Parathyroid adenoma (tissue), 2 donors: Measurements from ENCODE around the gene ADGRG2.

Experiments used
- H2AFZ ChIP-seq: fragments of 300-600 bp; sonication (generic); one replicate; pipeline ENCODE4 v1.7.0; 2017; ENCODE audit warnings: antibody characterized with exemption, mild to moderate bottlenecking
- H3K27ac ChIP-seq: fragments of 300-600 bp; sonication (generic); one replicate; pipeline ENCODE4 v1.7.0; 2017
- H3K27me3 ChIP-seq: fragments of 300-600 bp; sonication (generic); one replicate; pipeline ENCODE4 v1.7.0; 2017; ENCODE audit warnings: low read length; ENCODE audit not compliant: control insufficient read depth, insufficient read depth
- H3K36me3 ChIP-seq: fragments of 300-600 bp; sonication (generic); one replicate; pipeline ENCODE4 v1.7.0; 2017; ENCODE audit warnings: low read length; ENCODE audit not compliant: control insufficient read depth, insufficient read depth
- H3K4me1 ChIP-seq: fragments of 300-600 bp; sonication (generic); one replicate; pipeline ENCODE4 v1.7.0; 2017; ENCODE audit warnings: control low read depth
- H3K4me2 ChIP-seq: fragments of 300-600 bp; sonication (generic); one replicate; pipeline ENCODE4 v1.7.0; 2017; ENCODE audit warnings: low read length
- H3K4me3 ChIP-seq: fragments of 300-600 bp; sonication (generic); one replicate; pipeline ENCODE4 v1.7.0; 2017; ENCODE audit warnings: low read depth, low read length
- H3K79me2 ChIP-seq: fragments of 300-600 bp; sonication (generic); one replicate; pipeline ENCODE4 v1.7.0; 2017; ENCODE audit warnings: control low read depth
- H3K9ac ChIP-seq: fragments of 300-600 bp; sonication (generic); one replicate; pipeline ENCODE4 v1.7.0; 2017; ENCODE audit warnings: mild to moderate bottlenecking
- H3K9me3 ChIP-seq: fragments of 300-600 bp; sonication (generic); one replicate; pipeline ENCODE4 v1.7.0; 2017; ENCODE audit warnings: low read length; ENCODE audit not compliant: control insufficient read depth
- CTCF ChIP-seq: fragments of 300-600 bp; sonication (generic); IDR thresholded peaks from one replicate; pipeline ENCODE4 v1.7.0; 2017; ENCODE audit warnings: antibody characterized with exemption, mild to moderate bottlenecking
- donor health status: primary hyperparathyroidism.

The ADGRG2 gene

GRCh38 chrX:19121898-19122640, at the start of gene ADGRG2:
TSS of gene ADGRG2 (minus strand) at chrX:19122468. CDS start at chrX:19068834, 53,634 bp downstream.
- peaks cover 13% of the 10 kb centered on the region for H3K4me1 ChIP-seq
- no peak within 1 kb of the TSS for H3K9ac ChIP-seq
- H3K4me3 ChIP-seq = peak within 1 kb of the TSS; percentile 52
- H2AFZ ChIP-seq = peak within 1 kb of the TSS; percentile 73
- peak; percentile 15 for TF ChIP-seq CTCF
- peak within 1 kb of the TSS; percentile 61 for H3K4me2 ChIP-seq
- no peaks in the 10 kb centered on the region for H3K79me2 ChIP-seq
- H3K27me3 ChIP-seq = no peaks in the 10 kb centered on the region
- peak within 1 kb of the TSS; percentile 71 for H3K27ac ChIP-seq
- H3K9me3 ChIP-seq = no peaks in the 10 kb centered on the region
- no peaks in the 10 kb centered on the region for H3K36me3 ChIP-seq

- no peak overlapping the region for H3K4me3 ChIP-seq
- H3K4me1 ChIP-seq = no peaks in the 10 kb centered on the region
- no peaks in the 10 kb centered on the region for H3K36me3 ChIP-seq
- H3K79me2 ChIP-seq = no peaks in the 10 kb centered on the region
- no peak overlapping the region for H2AFZ ChIP-seq
- no peak for TF ChIP-seq CTCF
- no peak overlapping the region for H3K4me2 ChIP-seq
- H3K27ac ChIP-seq = no peak overlapping the region
- H3K9me3 ChIP-seq = no peaks in the 10 kb centered on the region
- no peak overlapping the region for H3K9ac ChIP-seq
- no peaks in the 10 kb centered on the region for H3K27me3 ChIP-seq
Measured at GRCh38 chrX:19168609-19169008, 46.3 kb upstream of the ADGRG2 start.

- Histone ChIP-seq H3K4me2 (no peak overlapping the region), H3K27me3 (no peaks in the 10 kb centered on the region), H3K9ac (no peak overlapping the region), H3K4me1 (no peaks in the 10 kb centered on the region), H2AFZ (no peak overlapping the region), H3K4me3 (no peak overlapping the region), H3K36me3 (no peaks in the 10 kb centered on the region), H3K79me2 (no peaks in the 10 kb centered on the region), H3K27ac (no peak overlapping the region), H3K9me3 (no peaks in the 10 kb centered on the region)
- TF ChIP-seq CTCF = no peak
Measured at GRCh38 chrX:19162851-19163250, 40.6 kb upstream of the ADGRG2 start.

GRCh38 chrX:19156186-19156585, 33.9 kb upstream of the ADGRG2 start:
- Histone ChIP-seq H3K4me3 (no peak overlapping the region), H3K9me3 (no peaks in the 10 kb centered on the region), H3K9ac (no peak overlapping the region), H3K4me1 (no peaks in the 10 kb centered on the region), H2AFZ (no peak overlapping the region), H3K4me2 (no peak overlapping the region), H3K79me2 (no peaks in the 10 kb centered on the region), H3K36me3 (no peaks in the 10 kb centered on the region), H3K27me3 (no peaks in the 10 kb centered on the region), H3K27ac (no peak overlapping the region)
- TF ChIP-seq CTCF = no peak

GRCh38 chrX:19152762-19153161, 30.5 kb upstream of the ADGRG2 start:
- H3K27ac ChIP-seq = no peak overlapping the region
- H3K4me3 ChIP-seq = no peak overlapping the region
- H3K27me3 ChIP-seq = no peaks in the 10 kb centered on the region
- H3K4me1 ChIP-seq = no peaks in the 10 kb centered on the region
- H3K4me2 ChIP-seq = no peak overlapping the region
- no peak overlapping the region for H3K9ac ChIP-seq
- no peaks in the 10 kb centered on the region for H3K36me3 ChIP-seq
- no peaks in the 10 kb centered on the region for H3K9me3 ChIP-seq
- no peak overlapping the region for H2AFZ ChIP-seq
- no peak for TF ChIP-seq CTCF
- no peaks in the 10 kb centered on the region for H3K79me2 ChIP-seq
